ENCODE data around the gene FAM156A.
"Not testable (repeated sequence)": the region's sequence is repeated elsewhere in the genome, so short reads cannot be mapped to it uniquely, and the experiment has no call there.

GRCh38 chrX:52907900-52908299, 50.4 kb downstream of the FAM156A start:
- TF ChIP-seq CTCF, POLR2A, EP300 (IDR thresholded peaks at IDR 0.05): not testable (repeated sequence)

Data from ovary (tissue), 3 donors.